Astrocyte (in vitro differentiated cells and primary cell): Measurements from ENCODE around the gene CFAP97D2. TPM values are rescaled to one million over a fixed set of nuclear protein-coding genes. Genes with fewer than 3 reads are reported as not detected.
"Not testable (repeated sequence)": the region's sequence is repeated elsewhere in the genome, so short reads cannot be mapped to it uniquely, and the experiment has no call there.

Source experiments
- DNase-seq: peaks from one replicate; pipeline ENCODE4 v3.0.0-alpha.2; 2010; ENCODE audit warnings: low read depth
- FAIRE-seq: peaks from 2 replicates; lab custom pipeline; 2011; peaks lifted over from hg19 to GRCh38; lab: Jason Lieb, UNC
- H2AFZ ChIP-seq: 2 replicates; pipeline ENCODE4 v1.6.0; 2012; ENCODE audit warnings: low read depth, low read length, inconsistent platforms
- H3K27ac ChIP-seq: 2 replicates; pipeline ENCODE4 v1.5.1; 2011; ENCODE audit warnings: low read depth, low read length, inconsistent platforms
- H3K27me3 ChIP-seq: 2 replicates; pipeline ENCODE4 v1.6.0; 2011; ENCODE audit warnings: low read length, inconsistent platforms; ENCODE audit not compliant: insufficient read depth
- H3K36me3 ChIP-seq: 2 replicates; pipeline ENCODE4 v1.5.1; 2011; ENCODE audit warnings: low read length, inconsistent platforms; ENCODE audit not compliant: insufficient read depth
- H3K4me1 ChIP-seq: 2 replicates; pipeline ENCODE4 v1.5.1; 2011; ENCODE audit warnings: low read length, inconsistent platforms; ENCODE audit not compliant: insufficient read depth
- H3K4me2 ChIP-seq: 2 replicates; pipeline ENCODE4 v1.6.0; 2012; ENCODE audit warnings: low read length, inconsistent platforms
- H3K4me3 ChIP-seq: 2 replicates; pipeline ENCODE4 v1.5.1; 2011; ENCODE audit warnings: low read depth, mild to moderate bottlenecking, low read length, inconsistent platforms; ENCODE audit not compliant: insufficient read depth
- H3K79me2 ChIP-seq: 2 replicates; pipeline ENCODE4 v1.6.0; 2012; ENCODE audit warnings: mild to moderate bottlenecking, low read length, inconsistent platforms; ENCODE audit not compliant: insufficient read depth
- H3K9ac ChIP-seq: 2 replicates; pipeline ENCODE4 v1.6.0; 2012; ENCODE audit warnings: mild to moderate bottlenecking, low read length, inconsistent platforms
- H3K9me3 ChIP-seq: 2 replicates; pipeline ENCODE4 v1.5.1; 2012; ENCODE audit warnings: low read depth, mild to moderate bottlenecking, low read length, inconsistent platforms; ENCODE audit not compliant: insufficient read depth
- H4K20me1 ChIP-seq: 2 replicates; pipeline ENCODE4 v1.6.0; 2012; ENCODE audit warnings: low read length, inconsistent platforms; ENCODE audit not compliant: insufficient read depth
- H3K27ac Mint-ChIP-seq: one replicate; pipeline ENCODE4 v1.8.0; 2021; ENCODE audit warnings: mild to moderate bottlenecking, mixed read lengths; ENCODE audit not compliant: unreplicated experiment
- H3K27me3 Mint-ChIP-seq: one replicate; pipeline ENCODE4 v1.8.0; 2021; ENCODE audit warnings: low read depth, mixed read lengths; ENCODE audit not compliant: unreplicated experiment
- H3K36me3 Mint-ChIP-seq: one replicate; pipeline ENCODE4 v1.8.0; 2021; ENCODE audit warnings: low read depth, mixed read lengths; ENCODE audit not compliant: unreplicated experiment
- H3K4me1 Mint-ChIP-seq: one replicate; pipeline ENCODE4 v1.8.0; 2021; ENCODE audit warnings: low read depth, mixed read lengths; ENCODE audit not compliant: unreplicated experiment
- H3K4me3 Mint-ChIP-seq: one replicate; pipeline ENCODE4 v1.8.0; 2021; ENCODE audit warnings: mild to moderate bottlenecking, moderate library complexity, mixed read lengths; ENCODE audit not compliant: unreplicated experiment
- H3K9me3 Mint-ChIP-seq: one replicate; pipeline ENCODE4 v1.8.0; 2021; ENCODE audit warnings: mild to moderate bottlenecking, mixed read lengths; ENCODE audit not compliant: unreplicated experiment
- EZH2 ChIP-seq: IDR thresholded peaks from 2 replicates; pipeline ENCODE4 v1.6.1; 2012; ENCODE audit warnings: mild to moderate bottlenecking, low read length, inconsistent platforms; ENCODE audit not compliant: insufficient read depth
- total RNA-seq: library from RNA; stranded (reverse); gene quantifications from 2 replicates; pipeline ENCODE4 v1.2.1, GENCODE V29; 2021
- TF ChIP-seq, protein P1 (sequence below): IDR thresholded peaks from 2 replicates; pipeline ENCODE4 v1.5.1; 2011; ENCODE audit warnings: low read depth, mild to moderate bottlenecking, inconsistent platforms, low read length, moderate library complexity; ENCODE audit not compliant: insufficient read depth

CFAP97D2 gene
- total RNA-seq, 1 donor from 2014 or later: not detected

DNA sequence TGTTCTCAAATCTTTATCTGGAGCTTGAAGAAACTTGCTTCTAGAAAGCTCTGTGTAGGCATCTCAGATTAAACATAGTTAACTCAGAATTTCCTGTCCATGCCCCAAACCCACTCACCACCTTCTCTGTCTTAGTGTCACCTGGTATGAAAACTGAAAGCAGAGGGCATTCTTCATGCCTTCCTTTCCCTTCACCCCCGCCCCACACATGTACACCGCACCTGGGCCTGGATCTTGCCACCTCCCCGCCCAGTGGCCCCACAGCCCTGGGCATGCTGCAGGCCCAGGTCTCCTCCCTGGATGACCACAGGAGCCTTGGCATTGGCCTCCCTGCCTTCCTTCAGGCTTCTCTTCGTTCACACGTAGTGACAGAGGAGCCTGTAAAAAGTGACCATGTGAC is 15.8 kb downstream of the CFAP97D2 start:
- no peak for FAIRE-seq
- Mint-ChIP-seq H3K4me1 (no peaks in the 10 kb centered on the region), H3K27ac (no peak overlapping the region), H3K4me3 (no peak overlapping the region), H3K36me3 (no peaks in the 10 kb centered on the region), H3K27me3 (peaks cover 10% of the 10 kb centered on the region), H3K9me3 (peaks cover 4% of the 10 kb centered on the region)
- DNase-seq: no peak
- Histone ChIP-seq H2AFZ (no peak overlapping the region), H3K79me2 (no peaks in the 10 kb centered on the region), H3K27me3 (peaks cover 6% of the 10 kb centered on the region), H3K36me3 (no peaks in the 10 kb centered on the region), H3K4me1 (no peaks in the 10 kb centered on the region), H3K9me3 (no peaks in the 10 kb centered on the region), H3K4me2 (no peak overlapping the region), H3K9ac (no peak overlapping the region), H4K20me1 (no peaks in the 10 kb centered on the region), H3K4me3 (no peak overlapping the region), H3K27ac (no peak overlapping the region)
- TF ChIP-seq EZH2: no peak
- TF ChIP-seq, protein P1, sequence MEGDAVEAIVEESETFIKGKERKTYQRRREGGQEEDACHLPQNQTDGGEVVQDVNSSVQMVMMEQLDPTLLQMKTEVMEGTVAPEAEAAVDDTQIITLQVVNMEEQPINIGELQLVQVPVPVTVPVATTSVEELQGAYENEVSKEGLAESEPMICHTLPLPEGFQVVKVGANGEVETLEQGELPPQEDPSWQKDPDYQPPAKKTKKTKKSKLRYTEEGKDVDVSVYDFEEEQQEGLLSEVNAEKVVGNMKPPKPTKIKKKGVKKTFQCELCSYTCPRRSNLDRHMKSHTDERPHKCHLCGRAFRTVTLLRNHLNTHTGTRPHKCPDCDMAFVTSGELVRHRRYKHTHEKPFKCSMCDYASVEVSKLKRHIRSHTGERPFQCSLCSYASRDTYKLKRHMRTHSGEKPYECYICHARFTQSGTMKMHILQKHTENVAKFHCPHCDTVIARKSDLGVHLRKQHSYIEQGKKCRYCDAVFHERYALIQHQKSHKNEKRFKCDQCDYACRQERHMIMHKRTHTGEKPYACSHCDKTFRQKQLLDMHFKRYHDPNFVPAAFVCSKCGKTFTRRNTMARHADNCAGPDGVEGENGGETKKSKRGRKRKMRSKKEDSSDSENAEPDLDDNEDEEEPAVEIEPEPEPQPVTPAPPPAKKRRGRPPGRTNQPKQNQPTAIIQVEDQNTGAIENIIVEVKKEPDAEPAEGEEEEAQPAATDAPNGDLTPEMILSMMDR: no peak

DNA sequence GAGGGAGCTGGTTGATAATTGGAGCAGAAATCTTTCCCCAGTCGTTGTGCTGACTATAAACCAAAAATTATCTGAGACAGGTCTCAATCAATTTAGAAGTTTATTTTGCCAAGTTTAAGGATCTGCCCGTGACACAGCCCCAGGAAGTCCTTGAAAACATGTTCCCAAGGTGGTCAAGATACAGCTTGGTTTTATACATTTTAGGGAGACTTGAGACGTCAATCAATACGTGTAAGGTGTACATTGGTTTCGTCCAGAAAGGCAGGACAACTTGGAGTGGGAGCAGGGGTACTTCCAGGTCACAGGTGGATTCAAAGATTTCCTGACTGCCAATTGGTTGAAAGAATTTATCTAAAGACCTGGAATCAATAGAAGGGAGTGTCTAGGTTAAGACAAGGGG is 17.6 kb downstream of the CFAP97D2 start:
- Mint-ChIP-seq H3K27ac (no peak overlapping the region), H3K27me3 (peaks cover 12% of the 10 kb centered on the region), H3K4me3 (no peak overlapping the region), H3K36me3 (no peaks in the 10 kb centered on the region), H3K4me1 (no peaks in the 10 kb centered on the region), H3K9me3 (peaks cover 4% of the 10 kb centered on the region)
- Histone ChIP-seq H2AFZ (no peak overlapping the region), H3K36me3 (no peaks in the 10 kb centered on the region), H3K9me3 (no peaks in the 10 kb centered on the region), H3K27me3 (peaks cover 6% of the 10 kb centered on the region), H3K4me3 (no peak overlapping the region), H3K4me2 (no peak overlapping the region), H3K4me1 (no peaks in the 10 kb centered on the region), H3K9ac (no peak overlapping the region), H3K27ac (no peak overlapping the region), H3K79me2 (no peaks in the 10 kb centered on the region), H4K20me1 (no peaks in the 10 kb centered on the region)
- TF ChIP-seq EZH2: no peak
- TF ChIP-seq, protein P1: no peak
- DNase-seq: no peak
- no peak for FAIRE-seq

DNA sequence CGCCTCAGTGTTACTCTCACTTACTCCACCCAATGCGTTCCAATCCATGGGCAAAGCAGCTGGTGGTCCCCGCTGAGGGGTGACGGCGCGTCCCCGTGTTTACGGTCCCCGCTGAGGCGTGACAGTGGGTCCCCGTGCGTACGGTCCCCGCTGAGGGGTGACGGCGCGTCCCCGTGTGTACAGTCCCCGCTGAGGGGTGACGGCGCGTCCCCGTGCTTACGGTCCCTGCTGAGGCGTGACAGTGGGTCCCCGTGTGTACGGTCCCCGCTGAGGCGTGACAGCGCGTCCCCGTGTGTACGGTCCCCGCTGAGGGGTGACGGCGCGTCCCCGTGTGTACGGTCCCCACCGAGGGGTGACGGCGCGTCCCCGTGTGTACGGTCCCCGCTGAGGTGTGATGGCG is 19.5 kb downstream of the CFAP97D2 start:
- TF ChIP-seq, protein P1: no peak
- no peak for TF ChIP-seq EZH2
- Histone ChIP-seq H3K9ac (no peak overlapping the region), H3K9me3 (no peaks in the 10 kb centered on the region), H2AFZ (no peak overlapping the region), H3K79me2 (no peaks in the 10 kb centered on the region), H3K4me1 (no peaks in the 10 kb centered on the region), H3K4me2 (no peak overlapping the region), H3K4me3 (no peak overlapping the region), H4K20me1 (no peaks in the 10 kb centered on the region), H3K27me3 (peaks cover 6% of the 10 kb centered on the region), H3K36me3 (no peaks in the 10 kb centered on the region), H3K27ac (no peak overlapping the region)
- Mint-ChIP-seq H3K27me3 (peaks cover 23% of the 10 kb centered on the region), H3K27ac (no peak overlapping the region), H3K4me1 (no peaks in the 10 kb centered on the region), H3K36me3 (no peaks in the 10 kb centered on the region), H3K4me3 (no peak overlapping the region), H3K9me3 (peaks cover 2% of the 10 kb centered on the region)
- FAIRE-seq (no peak), DNase-seq (no peak)

DNA sequence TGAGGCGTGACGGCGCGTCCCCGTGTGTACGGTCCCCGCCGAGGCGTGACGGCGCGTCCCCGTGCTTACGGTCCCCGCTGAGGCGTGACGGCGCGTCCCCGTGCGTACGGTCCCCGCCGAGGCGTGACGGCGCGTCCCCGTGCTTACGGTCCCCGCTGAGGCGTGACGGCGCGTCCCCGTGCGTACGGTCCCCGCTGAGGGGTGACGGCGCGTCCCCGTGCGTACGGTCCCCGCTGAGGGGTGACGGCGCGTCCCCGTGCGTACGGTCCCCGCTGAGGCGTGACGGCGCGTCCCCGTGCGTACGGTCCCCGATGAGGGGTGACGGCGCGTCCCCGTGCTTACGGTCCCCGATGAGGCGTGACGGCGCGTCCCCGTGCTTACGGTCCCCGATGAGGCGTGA is 20.5 kb downstream of the CFAP97D2 start:
- H4K20me1 ChIP-seq, H3K4me3 Mint-ChIP-seq, H3K4me1 ChIP-seq, H3K9ac ChIP-seq, DNase-seq, H3K27me3 ChIP-seq, H3K9me3 ChIP-seq, H3K9me3 Mint-ChIP-seq, H2AFZ ChIP-seq, H3K4me2 ChIP-seq, H3K36me3 Mint-ChIP-seq, H3K27ac Mint-ChIP-seq, FAIRE-seq, H3K27ac ChIP-seq, H3K4me3 ChIP-seq, H3K4me1 Mint-ChIP-seq, H3K79me2 ChIP-seq, H3K36me3 ChIP-seq: not testable (repeated sequence)
- peaks cover 25% of the 10 kb centered on the region for H3K27me3 Mint-ChIP-seq
